Stimulated activated naive CD8-positive, alpha-beta T cell treated with anti-CD3 and anti-CD28 coated beads, Interleukin-15, amount 100 ng/mL, for 72 hours (primary cell): ENCODE data around the gene NECTIN1.

Experiments used
- ATAC-seq: fragments of 150-1000 bp; cut with Tn5 transposase; 2 replicates; pipeline ENCODE4 v1.10.0; 2021; ENCODE audit warnings: mild to moderate bottlenecking, moderate library complexity
- DNase-seq, 2 donors: peaks; one replicate each; pipeline ENCODE4 v3.0.0; 2021 to 2022
- H3K27ac Mint-ChIP-seq, 2 donors: one replicate each; pipeline ENCODE4 v1.8.0; 2022; ENCODE audit warnings: mild to moderate bottlenecking in 2 of 2, mixed read lengths in 2 of 2, moderate library complexity in 2 of 2
- H3K27me3 Mint-ChIP-seq: one replicate; pipeline ENCODE4 v1.8.0; 2022; ENCODE audit warnings: mixed read lengths
- H3K4me1 Mint-ChIP-seq: one replicate; pipeline ENCODE4 v1.8.0; 2022; ENCODE audit warnings: mild to moderate bottlenecking, mixed read lengths
- H3K4me3 Mint-ChIP-seq, 2 donors: one replicate each; pipeline ENCODE4 v1.8.0; 2022; ENCODE audit warnings: mild to moderate bottlenecking in 2 of 2, mixed read lengths in 2 of 2, moderate library complexity in 1 of 2
- H3K9me3 Mint-ChIP-seq, 2 donors: one replicate each; pipeline ENCODE4 v1.8.0; 2022; ENCODE audit warnings: mixed read lengths in 2 of 2

The NECTIN1 gene

DNA sequence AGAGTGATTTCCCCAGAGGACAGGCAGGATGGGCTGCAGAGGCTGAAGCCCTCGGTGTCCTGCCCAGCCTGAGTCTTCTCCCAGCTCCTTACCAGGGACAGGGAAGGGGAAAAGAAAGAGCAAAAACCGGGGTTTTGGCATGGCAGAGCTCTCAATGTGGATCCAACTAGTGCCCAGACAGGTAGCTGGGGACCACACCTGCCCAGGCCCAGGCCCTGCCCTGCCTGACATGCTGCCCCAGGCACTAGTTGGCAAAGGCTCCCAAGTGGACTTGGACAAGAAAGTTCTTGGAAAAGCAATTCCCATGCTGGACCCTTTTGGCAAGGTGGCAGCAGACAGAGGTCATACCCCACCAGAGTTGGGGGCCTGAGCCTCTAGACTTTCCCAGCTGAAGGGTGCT lies 31.1 kb downstream of the NECTIN1 start:
- Mint-ChIP-seq H3K27me3 (peaks cover 6% of the 10 kb centered on the region), H3K9me3 (no peaks in the 10 kb centered on the region), H3K4me1 (peaks cover 31% of the 10 kb centered on the region), H3K27ac (no peak overlapping the region), H3K4me3 (no peak overlapping the region)
- DNase-seq, result no peak
- ATAC-seq, result no peak

DNA sequence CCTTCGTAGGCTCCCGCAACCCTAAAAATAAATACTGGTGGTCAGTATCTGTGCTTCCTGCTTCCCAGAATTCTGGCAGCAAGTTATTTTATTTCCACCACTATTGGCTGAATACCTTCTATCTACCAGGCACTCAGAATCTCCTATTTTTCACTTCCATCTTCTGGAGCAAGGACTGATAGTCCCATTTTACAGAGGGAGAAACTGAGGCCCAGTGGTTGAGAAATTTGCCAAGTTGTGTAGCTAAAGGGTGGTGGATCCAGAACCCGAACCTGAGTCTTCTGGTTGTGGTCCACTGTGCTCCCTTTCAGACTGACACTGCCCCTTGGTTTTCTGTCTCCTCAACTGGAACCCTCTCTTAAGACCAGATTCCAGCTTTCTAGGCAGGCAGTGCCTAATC lies 31.6 kb downstream of the NECTIN1 start:
- H3K9me3 Mint-ChIP-seq, result no peaks in the 10 kb centered on the region
- H3K27me3 Mint-ChIP-seq, result peaks cover 9% of the 10 kb centered on the region
- no peak overlapping the region for H3K27ac Mint-ChIP-seq
- ATAC-seq (no peak), DNase-seq (no peak)
- H3K4me1 Mint-ChIP-seq, result peaks cover 35% of the 10 kb centered on the region
- H3K4me3 Mint-ChIP-seq, result no peak overlapping the region

DNA sequence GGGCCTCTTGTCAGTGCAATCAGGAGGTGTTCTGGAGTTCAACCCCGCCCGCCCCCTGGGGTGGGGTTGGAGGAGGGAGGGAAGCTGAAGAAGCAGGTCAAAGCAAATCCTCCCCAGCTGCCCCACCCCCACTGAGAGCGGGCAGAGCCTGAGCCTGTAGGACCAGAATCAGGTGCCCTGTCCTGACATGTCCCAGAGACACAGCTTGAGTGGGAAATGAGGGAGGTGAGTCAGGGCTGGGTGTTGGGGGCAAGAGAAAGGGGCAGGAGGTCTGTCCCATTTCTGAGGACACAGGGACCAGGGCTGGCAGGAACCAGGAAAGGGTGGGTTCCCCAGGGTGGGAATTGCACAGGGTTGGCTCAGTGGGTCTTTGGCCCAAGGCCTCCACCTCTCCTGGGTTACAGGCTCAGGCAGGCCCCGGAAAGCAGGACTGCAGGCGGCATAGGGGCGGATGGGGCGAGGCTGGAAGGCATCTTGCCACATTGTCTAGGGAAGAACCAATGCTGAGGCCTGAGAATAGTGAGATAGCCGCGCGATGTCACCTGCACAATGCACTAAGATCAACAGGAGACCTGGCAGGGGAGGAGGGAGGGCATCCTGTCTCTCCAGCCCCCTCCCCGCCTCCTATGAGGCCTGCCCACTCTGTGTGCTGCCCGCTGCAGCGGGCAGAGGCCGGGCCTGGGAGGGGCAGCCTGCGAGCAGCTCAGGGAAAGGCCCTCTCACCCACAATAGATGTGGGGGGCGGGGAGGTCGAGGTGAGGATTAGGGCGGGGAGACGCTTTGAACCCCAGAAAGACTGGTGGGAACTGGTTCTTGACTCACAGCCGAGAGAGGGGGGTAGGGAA lies 32.4 kb downstream of the NECTIN1 start:
- no peak for ATAC-seq
- DNase-seq, result no peak
- H3K4me1 Mint-ChIP-seq, result peaks cover 40% of the 10 kb centered on the region
- peaks cover 9% of the 10 kb centered on the region for H3K27me3 Mint-ChIP-seq
- H3K27ac Mint-ChIP-seq, result peak overlapping the region in 1 of 2 donors; percentile 87
- H3K9me3 Mint-ChIP-seq, result no peaks in the 10 kb centered on the region
- H3K4me3 Mint-ChIP-seq, result no peak overlapping the region

DNA sequence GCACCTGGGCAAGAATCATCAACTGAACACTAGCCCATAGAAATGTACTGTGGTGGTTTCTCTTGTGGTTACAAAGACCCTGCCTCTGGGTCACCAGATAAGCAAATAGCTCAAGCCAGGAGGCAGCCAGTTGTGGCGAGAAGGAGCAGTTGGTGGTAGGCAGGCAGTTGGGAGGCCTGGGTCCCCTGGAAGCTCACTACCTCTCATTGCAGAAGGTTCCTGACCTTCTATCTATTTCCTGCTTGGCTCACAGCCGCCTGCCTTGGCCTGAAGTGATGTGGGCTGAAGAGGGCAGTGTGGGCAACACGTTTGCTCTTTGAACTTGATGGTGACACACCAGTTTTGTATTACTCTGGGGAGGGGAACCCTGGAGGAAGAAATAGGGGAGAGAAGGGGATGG lies 34.7 kb downstream of the NECTIN1 start:
- DNase-seq (no peak), ATAC-seq (no peak)
- no peak overlapping the region for H3K27ac Mint-ChIP-seq
- no peaks in the 10 kb centered on the region for H3K9me3 Mint-ChIP-seq
- H3K4me1 Mint-ChIP-seq, result peaks cover 55% of the 10 kb centered on the region
- peaks cover 9% of the 10 kb centered on the region for H3K27me3 Mint-ChIP-seq
- H3K4me3 Mint-ChIP-seq, result no peak overlapping the region

DNA sequence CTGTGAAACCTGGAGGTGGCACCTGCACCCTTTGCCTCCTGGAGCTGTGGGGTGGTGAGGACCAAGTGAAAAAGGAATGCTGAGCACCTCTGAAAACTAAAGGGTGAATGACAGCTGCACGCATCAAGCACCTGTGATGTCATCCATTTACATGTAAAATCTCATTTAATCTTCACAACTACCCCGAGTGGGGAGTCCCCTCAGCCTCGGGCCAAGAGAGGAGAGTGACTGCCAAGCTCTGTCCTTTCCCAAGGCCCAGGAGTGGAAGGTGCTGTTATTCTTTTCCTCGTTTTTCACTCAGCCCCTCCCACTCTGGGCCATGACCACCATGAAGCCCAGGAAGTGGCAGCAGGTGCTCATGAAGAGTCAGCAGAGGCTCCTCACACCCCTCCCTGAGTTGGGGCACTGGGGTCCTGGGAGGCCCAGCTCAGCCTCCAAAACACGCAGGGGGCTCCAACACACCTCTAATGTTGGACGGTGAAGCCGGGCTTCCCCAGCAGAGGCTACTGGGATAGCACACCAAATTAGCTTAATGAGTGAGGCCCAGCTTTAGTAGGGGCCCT lies 35.7 kb downstream of the NECTIN1 start:
- no peaks in the 10 kb centered on the region for H3K9me3 Mint-ChIP-seq
- H3K4me3 Mint-ChIP-seq, result no peak overlapping the region
- ATAC-seq (no peak), DNase-seq (no peak)
- peaks cover 13% of the 10 kb centered on the region for H3K27me3 Mint-ChIP-seq
- H3K4me1 Mint-ChIP-seq, result peaks cover 55% of the 10 kb centered on the region
- peak overlapping the region in 1 of 2 donors; percentile 87 for H3K27ac Mint-ChIP-seq

DNA sequence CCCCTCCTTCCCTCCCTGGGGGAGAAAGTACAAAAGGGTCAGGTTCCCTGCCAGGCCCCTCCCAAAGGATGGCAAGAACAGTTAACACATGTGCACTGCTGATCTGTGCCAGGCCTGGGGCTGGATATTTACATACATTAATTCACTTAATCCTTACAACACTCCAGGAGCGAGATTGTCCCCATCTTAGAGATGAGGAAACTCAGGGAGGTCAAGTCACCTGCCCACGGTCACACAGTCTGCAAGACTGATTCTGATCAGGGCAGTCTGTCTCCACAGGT lies 36.5 kb downstream of the NECTIN1 start:
- Mint-ChIP-seq H3K27me3 (peaks cover 17% of the 10 kb centered on the region), H3K4me3 (no peak overlapping the region), H3K4me1 (peaks cover 55% of the 10 kb centered on the region), H3K9me3 (no peaks in the 10 kb centered on the region), H3K27ac (no peak overlapping the region)
- DNase-seq (no peak), ATAC-seq (no peak)

DNA sequence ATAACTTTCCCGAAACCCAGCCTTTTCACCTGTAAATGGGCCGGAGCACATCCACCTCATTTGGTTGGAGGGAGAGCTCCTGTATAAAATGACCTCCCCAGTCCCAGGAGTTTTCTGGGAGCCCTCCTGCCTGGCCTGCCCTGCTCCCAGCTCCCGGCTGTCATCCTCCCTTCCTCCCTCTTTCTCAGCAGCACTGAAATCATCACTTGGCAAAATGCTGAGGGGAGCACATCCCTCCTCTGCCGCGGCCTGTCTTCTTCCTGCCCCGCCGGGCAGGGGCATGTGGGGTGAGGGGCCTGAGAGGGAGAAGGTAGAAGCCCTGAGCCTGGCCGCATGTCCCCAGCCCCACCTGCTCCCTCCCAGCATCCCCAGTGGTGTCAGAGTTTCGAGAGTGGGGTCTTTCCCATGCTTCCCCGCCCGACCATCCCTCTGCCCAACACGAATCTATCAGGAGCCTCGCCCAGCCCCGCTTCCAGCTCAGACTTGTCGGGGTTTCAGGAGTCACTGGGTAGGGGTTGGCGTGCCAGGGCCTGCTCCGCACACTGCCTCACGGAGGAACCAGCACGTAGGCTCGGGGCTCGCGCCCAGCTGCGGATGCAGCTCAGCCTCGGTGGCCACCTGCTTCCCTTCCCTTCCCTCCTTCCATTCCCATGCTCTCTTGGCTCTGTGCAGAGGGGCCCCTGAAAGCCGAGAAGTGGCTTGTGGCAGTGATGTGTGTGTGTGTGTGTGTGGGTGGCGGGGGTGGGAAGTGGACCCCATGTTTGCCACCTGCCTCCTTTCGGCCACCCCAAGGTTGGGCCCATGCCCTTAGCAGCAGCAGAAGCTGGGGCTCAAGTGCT lies 37.1 kb downstream of the NECTIN1 start:
- Mint-ChIP-seq H3K4me3 (no peak overlapping the region), H3K27me3 (peaks cover 22% of the 10 kb centered on the region), H3K9me3 (no peaks in the 10 kb centered on the region), H3K4me1 (peaks cover 52% of the 10 kb centered on the region), H3K27ac (peak overlapping the region in 1 of 2 donors; percentile 79)
- ATAC-seq (no peak), DNase-seq (no peak)

DNA sequence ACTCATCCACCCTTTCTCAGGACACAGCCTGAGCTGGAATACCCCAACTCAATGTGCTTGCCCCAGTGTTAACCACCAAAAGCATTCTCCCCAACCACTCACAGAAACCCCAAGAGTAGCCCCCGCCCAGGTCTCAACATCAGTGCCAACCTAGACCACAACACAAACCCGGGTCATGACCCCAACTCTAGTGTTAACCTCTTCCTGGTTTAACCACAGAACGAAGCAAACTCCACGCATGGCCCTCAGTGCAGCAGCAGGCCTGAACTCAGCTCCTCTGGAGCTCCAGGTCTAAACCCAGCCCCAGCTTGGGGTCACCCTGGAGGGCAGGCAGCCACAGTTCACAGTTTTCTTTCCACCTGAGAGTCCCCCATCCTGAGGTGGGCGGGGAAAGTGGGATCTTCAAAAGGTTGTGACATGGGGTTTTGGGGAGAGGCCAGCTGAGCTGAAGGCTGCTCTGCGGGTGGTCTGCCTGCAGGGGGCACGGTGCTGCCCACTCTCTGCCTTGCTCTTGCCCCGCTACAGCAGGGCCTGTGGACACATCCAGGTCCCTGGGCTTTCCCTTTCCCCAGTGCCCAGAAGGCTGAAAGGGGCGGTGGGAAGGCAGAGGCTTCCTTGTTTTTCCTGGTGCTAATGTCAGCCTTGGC lies 37.9 kb downstream of the NECTIN1 start:
- DNase-seq (peak; percentile 32 to 60), ATAC-seq (peak; percentile 91)
- Mint-ChIP-seq H3K9me3 (no peaks in the 10 kb centered on the region), H3K27ac (no peak overlapping the region), H3K4me3 (peak overlapping the region in 1 of 2 donors; percentile 39), H3K27me3 (peaks cover 28% of the 10 kb centered on the region), H3K4me1 (peaks cover 44% of the 10 kb centered on the region)

DNA sequence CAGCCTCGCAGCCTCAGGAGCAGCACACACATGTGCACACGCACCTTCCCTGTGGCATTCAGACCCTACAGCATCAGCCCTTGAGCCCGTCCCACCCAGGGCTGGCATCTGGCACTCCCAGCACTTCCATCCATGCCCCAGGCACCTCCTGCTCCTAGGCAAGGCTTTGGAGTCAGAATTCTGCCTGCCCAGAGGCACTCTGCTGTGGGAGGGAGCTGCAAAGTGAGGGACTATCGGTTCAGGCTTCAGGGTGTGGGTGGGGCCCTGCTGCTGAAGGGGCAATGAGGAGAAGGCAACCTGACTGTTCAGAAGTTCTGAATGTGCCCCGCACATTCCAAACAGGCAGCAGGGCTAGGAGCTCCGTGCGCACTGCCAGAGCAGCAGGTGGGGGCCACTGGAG lies 39.7 kb downstream of the NECTIN1 start:
- peaks cover 45% of the 10 kb centered on the region for H3K4me1 Mint-ChIP-seq
- H3K9me3 Mint-ChIP-seq, result no peaks in the 10 kb centered on the region
- DNase-seq (no peak), ATAC-seq (no peak)
- H3K27ac Mint-ChIP-seq, result no peak overlapping the region
- H3K27me3 Mint-ChIP-seq, result peaks cover 28% of the 10 kb centered on the region
- no peak overlapping the region for H3K4me3 Mint-ChIP-seq

DNA sequence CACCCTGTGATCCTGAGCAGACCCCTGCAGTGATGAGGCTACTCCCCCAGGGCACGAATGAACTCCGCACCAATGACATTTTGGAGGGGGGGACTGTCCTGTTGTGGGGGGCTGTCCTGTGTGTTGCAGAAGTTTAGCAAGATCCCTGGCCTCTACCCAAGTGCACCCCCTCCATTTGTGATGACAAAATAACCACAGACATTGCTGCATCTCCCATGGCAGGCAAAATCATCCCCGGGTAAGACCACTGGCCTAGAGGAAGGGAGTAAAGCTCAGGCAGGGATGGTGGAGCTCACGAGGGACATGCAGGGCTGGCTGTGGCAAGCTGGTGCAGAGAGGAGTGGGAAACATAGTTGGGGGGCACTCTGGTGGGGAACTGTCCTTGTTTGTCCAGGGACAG lies 40.6 kb downstream of the NECTIN1 start:
- H3K27ac Mint-ChIP-seq, result no peak overlapping the region
- no peak overlapping the region for H3K4me3 Mint-ChIP-seq
- peaks cover 45% of the 10 kb centered on the region for H3K4me1 Mint-ChIP-seq
- H3K27me3 Mint-ChIP-seq, result peaks cover 26% of the 10 kb centered on the region
- DNase-seq (no peak), ATAC-seq (no peak)
- H3K9me3 Mint-ChIP-seq, result no peaks in the 10 kb centered on the region

DNA sequence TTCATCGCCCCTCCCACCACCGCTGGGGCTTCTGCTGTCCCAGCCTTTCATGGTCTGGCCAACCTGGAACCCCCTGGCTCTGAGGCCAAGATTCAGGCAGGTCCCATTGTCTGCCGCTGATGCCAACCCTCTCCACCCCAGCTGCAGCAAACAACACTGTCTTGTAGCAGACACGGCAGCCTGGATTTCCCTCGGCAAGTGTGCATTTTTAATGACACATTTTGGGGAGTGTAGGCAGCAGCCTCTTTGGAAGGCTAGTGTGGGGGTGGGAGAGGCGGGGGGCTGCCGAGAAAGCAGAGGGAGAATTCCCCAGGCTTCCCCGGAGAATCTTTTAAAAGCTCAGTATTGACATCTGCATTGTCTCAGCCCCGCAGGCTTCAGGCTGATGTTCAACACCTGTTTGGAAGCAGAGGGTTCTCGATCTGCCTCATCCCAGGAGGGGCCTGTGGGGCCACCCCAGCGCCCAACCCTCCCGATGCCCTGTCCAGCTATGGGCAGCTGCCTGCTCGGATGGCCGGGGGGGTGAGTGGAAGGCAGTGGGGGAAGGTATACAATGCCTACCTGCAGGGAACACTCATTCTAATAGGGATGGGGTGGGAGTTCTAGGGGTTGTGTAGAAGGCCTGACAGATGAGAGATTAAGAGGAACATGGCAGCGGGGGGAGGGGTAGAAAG lies 41.5 kb downstream of the NECTIN1 start:
- ATAC-seq (no peak), DNase-seq (no peak)
- Mint-ChIP-seq H3K4me3 (no peak overlapping the region), H3K4me1 (peaks cover 41% of the 10 kb centered on the region), H3K27me3 (peaks cover 19% of the 10 kb centered on the region), H3K9me3 (no peaks in the 10 kb centered on the region), H3K27ac (no peak overlapping the region)

DNA sequence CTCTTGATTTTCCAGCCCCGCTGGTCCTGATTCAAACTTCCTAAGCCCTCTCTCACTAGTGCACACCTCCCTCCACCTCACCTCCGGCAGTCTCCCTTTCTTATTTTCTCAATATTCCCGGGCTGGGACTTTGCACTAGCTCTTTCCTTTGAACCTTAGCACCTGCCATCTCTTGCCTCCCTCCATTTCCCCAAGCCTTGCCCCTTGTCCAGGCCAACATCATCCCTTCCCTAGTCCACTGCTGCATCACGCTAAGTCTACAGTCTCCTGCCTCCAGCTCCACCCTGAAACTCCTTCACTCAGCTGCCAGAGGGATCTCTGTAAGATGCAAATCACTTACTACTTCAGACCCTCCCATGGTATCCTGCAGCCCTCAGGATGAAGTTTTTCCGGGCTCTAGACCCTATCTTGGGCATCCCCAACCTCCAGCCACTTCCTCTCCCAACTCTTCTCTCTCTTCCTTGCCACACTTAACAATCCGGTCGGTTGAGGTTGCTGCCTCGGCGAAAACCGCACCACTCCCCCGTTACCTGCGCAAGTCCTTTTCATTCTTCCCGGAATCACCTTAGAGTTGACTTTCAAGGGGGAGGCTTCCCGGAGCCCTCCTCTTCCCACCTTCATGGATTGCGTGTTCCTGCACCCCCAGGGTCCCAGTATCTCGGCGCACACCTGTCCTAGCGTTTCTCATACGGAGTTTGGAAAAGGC lies 42.7 kb downstream of the NECTIN1 start:
- H3K4me3 Mint-ChIP-seq, result no peak overlapping the region
- no peaks in the 10 kb centered on the region for H3K9me3 Mint-ChIP-seq
- peaks cover 33% of the 10 kb centered on the region for H3K4me1 Mint-ChIP-seq
- H3K27ac Mint-ChIP-seq, result no peak overlapping the region
- peaks cover 19% of the 10 kb centered on the region for H3K27me3 Mint-ChIP-seq
- ATAC-seq, result no peak
- DNase-seq, result no peak

DNA sequence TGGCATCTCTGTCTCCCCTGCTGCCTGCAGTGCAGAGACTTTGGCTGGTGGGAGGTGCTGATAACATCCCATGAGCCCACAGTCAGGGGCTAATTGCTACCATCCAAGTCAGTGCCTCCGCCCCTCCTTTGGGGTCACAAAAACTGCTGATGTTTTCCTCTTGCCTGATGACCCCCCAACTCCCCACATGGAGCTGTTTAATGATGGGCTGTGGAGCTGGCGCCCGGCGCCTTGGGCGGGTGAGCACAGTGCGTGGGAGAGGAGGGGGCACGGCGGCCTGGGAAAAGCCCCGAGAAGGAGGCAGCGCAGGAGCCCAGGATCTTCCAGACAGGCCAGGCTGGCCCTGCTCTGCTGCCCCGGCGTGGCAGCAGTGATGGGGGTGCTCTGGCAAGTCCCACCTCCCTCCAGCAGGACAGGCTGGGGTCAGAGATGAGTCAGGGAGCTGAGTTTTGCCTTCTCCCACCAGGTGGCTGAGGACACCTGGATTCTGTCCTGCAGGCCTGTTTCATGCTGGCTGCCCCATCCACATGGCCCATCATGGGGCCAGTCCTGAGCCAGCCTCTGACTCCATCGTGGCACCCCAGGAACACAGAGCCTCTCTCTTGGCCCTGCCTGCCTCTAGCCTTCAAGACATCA lies 43.8 kb downstream of the NECTIN1 start:
- no peak overlapping the region for H3K27ac Mint-ChIP-seq

DNA sequence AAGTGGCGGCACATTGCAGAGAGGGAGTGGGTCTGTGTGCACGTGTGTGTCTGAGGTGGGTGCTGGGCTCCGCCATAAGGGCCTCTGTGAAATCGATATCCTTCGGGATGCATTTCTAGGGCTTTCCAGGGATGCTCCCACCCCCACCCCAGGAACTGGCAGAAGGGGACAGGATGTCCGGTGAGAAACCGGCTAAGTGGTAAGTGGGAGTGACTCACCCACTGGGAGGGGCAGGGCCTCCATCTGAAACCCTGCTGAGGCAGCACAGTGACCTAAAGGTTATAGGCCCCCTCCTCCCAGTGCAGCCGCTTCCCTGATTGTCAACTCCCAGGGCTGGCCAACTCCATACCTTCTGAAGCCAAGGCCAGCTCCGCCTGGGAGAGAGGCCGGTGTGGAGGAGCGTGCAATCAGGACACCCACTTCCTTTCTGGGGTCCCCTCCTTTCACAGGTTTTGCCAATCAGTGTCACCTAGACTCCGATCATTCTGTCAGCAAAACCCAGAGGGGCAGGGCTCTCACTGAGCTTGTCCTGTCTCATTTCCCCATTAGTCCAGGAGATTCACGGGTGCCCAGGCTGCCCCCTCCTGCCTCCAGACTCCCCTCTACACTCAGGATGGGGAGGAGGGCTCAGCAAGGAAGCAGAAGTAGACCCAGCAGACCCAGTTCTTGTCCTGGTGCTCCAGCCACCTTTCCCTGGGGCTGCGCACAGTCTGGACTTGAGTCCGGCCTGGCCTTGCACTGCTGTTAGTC lies 44.5 kb downstream of the NECTIN1 start:
- no peak for DNase-seq
- no peak overlapping the region for H3K4me3 Mint-ChIP-seq
- no peak overlapping the region for H3K27ac Mint-ChIP-seq
- peaks cover 19% of the 10 kb centered on the region for H3K27me3 Mint-ChIP-seq
- no peaks in the 10 kb centered on the region for H3K9me3 Mint-ChIP-seq
- peaks cover 21% of the 10 kb centered on the region for H3K4me1 Mint-ChIP-seq
- ATAC-seq, result peak; percentile 56

More for the DNA sequence above, 43.8 kb downstream of the NECTIN1 start:
- no peak for DNase-seq
- peak; percentile 11 for ATAC-seq
- H3K9me3 Mint-ChIP-seq, result no peaks in the 10 kb centered on the region
- peaks cover 19% of the 10 kb centered on the region for H3K27me3 Mint-ChIP-seq
- H3K4me3 Mint-ChIP-seq, result no peak overlapping the region
- H3K4me1 Mint-ChIP-seq, result peaks cover 22% of the 10 kb centered on the region
